GM18870 (cell line): ENCODE measurements around the gene PRKD1.

Experiments used
- ATAC-seq: cut with Tn5 transposase; IDR thresholded peaks from one replicate; pipeline ENCODE4 v1.9.1; 2021; ENCODE audit warnings: moderate library complexity; ENCODE audit not compliant: unreplicated experiment

Gene PRKD1

GRCh38 chr14:29927376-29928116 is at the start of gene PRKD1:
PRKD1 (minus strand) TSS chr14:29927847.
- no peak for ATAC-seq

GRCh38 chr14:29971101-29971500 is 43.5 kb upstream of the PRKD1 start:
- no peak for ATAC-seq

GRCh38 chr14:29955087-29955486 is 27.4 kb upstream of the PRKD1 start:
- ATAC-seq = no peak

GRCh38 chr14:29953501-29953900 is 25.9 kb upstream of the PRKD1 start:
- no peak for ATAC-seq

GRCh38 chr14:29944091-29944490 is 16.4 kb upstream of the PRKD1 start:
- no peak for ATAC-seq

GRCh38 chr14:29941401-29941800 is 13.8 kb upstream of the PRKD1 start:
- ATAC-seq = no peak

GRCh38 chr14:29940482-29940881 is 12.8 kb upstream of the PRKD1 start:
- no peak for ATAC-seq

GRCh38 chr14:29937116-29937515 is 9.5 kb upstream of the PRKD1 start:
- ATAC-seq = no peak

- no peak for ATAC-seq
Observed at GRCh38 chr14:29930283-29930682, 2.6 kb upstream of the PRKD1 start.

GRCh38 chr14:29928117-29928640 is 532 bp upstream of the PRKD1 start:
- no peak for ATAC-seq

GRCh38 chr14:29926701-29927375 is 809 bp downstream of the PRKD1 start:
- no peak for ATAC-seq

- no peak for ATAC-seq
Observed at GRCh38 chr14:29926228-29926627, 1.4 kb downstream of the PRKD1 start.

GRCh38 chr14:29925736-29926135 is 1.9 kb downstream of the PRKD1 start:
- no peak for ATAC-seq

GRCh38 chr14:29925101-29925722 is 2.4 kb downstream of the PRKD1 start:
- no peak for ATAC-seq

- no peak for ATAC-seq
Observed at GRCh38 chr14:29919845-29920244, 7.8 kb downstream of the PRKD1 start.

- ATAC-seq = no peak
Observed at GRCh38 chr14:29918981-29919380, 8.7 kb downstream of the PRKD1 start.

- no peak for ATAC-seq
Observed at GRCh38 chr14:29913566-29913965, 14.1 kb downstream of the PRKD1 start.

- ATAC-seq = no peak
Observed at GRCh38 chr14:29911810-29912209, 15.8 kb downstream of the PRKD1 start.

- no peak for ATAC-seq
Observed at GRCh38 chr14:29908652-29909577, 18.7 kb downstream of the PRKD1 start.

- no peak for ATAC-seq
Observed at GRCh38 chr14:29906256-29906870, 21.3 kb downstream of the PRKD1 start.
